PC-9 (cell line): Measurements from ENCODE around the gene TOM1. TPM values are rescaled to one million over a fixed set of nuclear protein-coding genes. Genes with fewer than 3 reads are reported as not detected.

ENCODE experiments used
- Bru-seq: library from RNA; stranded (reverse); fragments of 400-500 nt; gene quantifications from one replicate; lab custom pipeline; 2021; lab: Mats Ljungman, UMichigan
- BruChase-seq, 2 experiments: library from RNA; stranded (reverse); fragments of 400-500 nt; gene quantifications; one replicate each; lab custom pipeline; 2021; lab: Mats Ljungman, UMichigan
- BruUV-seq: library from RNA; stranded (reverse); fragments of 400-500 nt; replicated peaks from 2 replicates; lab custom pipeline; 2021; lab: Mats Ljungman, UMichigan
- CTCF ChIA-PET: fragments of 300-600 bp; sonication (Branson Sonifier 250); formaldehyde crosslinking; loops from one replicate; lab custom pipeline; 2022; ENCODE audit warnings: antibody characterized with exemption; lab: Charles Lee
- POLR2A ChIA-PET: fragments of 300-600 bp; sonication (Branson Sonifier 250); formaldehyde crosslinking; loops from one replicate; lab custom pipeline; 2022; ENCODE audit warnings: antibody characterized with exemption; ENCODE audit not compliant: unreplicated experiment; lab: Charles Lee
- DNase-seq, 2 experiments: peaks; one replicate each; pipeline versions ENCODE4 v3.0.0 to v3.0.0-alpha.2; 2015 to 2022; ENCODE audit warnings: mixed read lengths in 1 of 2
- H2AFZ ChIP-seq: fragments of 200-600 bp; sonication (generic); 2 replicates; pipeline ENCODE4 v1.8.1; 2017; ENCODE audit warnings: antibody characterized with exemption
- H3F3A ChIP-seq: fragments of 200-600 bp; sonication (generic); 2 replicates; pipeline ENCODE4 v1.8.1; 2017; ENCODE audit warnings: antibody characterized with exemption, mild to moderate bottlenecking, low read depth; ENCODE audit not compliant: insufficient read depth
- H3K27ac ChIP-seq: fragments of 200-600 bp; sonication (generic); 2 replicates; pipeline ENCODE4 v1.6.1; 2016; ENCODE audit warnings: mixed run types
- H3K27me3 ChIP-seq: fragments of 200-600 bp; sonication (generic); 2 replicates; pipeline ENCODE4 v1.6.1; 2016; ENCODE audit warnings: low read depth, mixed run types; ENCODE audit not compliant: insufficient read depth
- H3K36me3 ChIP-seq: fragments of 200-600 bp; sonication (generic); 2 replicates; pipeline ENCODE4 v1.6.1; 2016; ENCODE audit warnings: low read depth, mixed run types
- H3K4me1 ChIP-seq: fragments of 200-600 bp; sonication (generic); replicated peaks from 2 replicates; pipeline ENCODE4 v1.6.1; 2016; ENCODE audit warnings: mixed run types; ENCODE audit not compliant: insufficient read depth
- H3K4me2 ChIP-seq: fragments of 200-600 bp; sonication (generic); 2 replicates; pipeline ENCODE4 v1.6.1; 2017; ENCODE audit warnings: mixed run types
- H3K4me3 ChIP-seq: fragments of 200-600 bp; sonication (generic); 2 replicates; pipeline ENCODE4 v1.6.1; 2016; ENCODE audit warnings: mixed run types
- H3K79me2 ChIP-seq: fragments of 200-600 bp; sonication (generic); 2 replicates; pipeline ENCODE4 v1.6.1; 2017; ENCODE audit warnings: low read depth, mixed run types
- H3K9me2 ChIP-seq: fragments of 200-600 bp; sonication (generic); 2 replicates; pipeline ENCODE4 v1.8.1; 2017; ENCODE audit warnings: mild to moderate bottlenecking; ENCODE audit not compliant: insufficient read depth
- H3K9me3 ChIP-seq: fragments of 200-600 bp; sonication (generic); 2 replicates; pipeline ENCODE4 v1.8.1; 2016; ENCODE audit warnings: low read depth; ENCODE audit not compliant: insufficient read depth
- H4K20me1 ChIP-seq: fragments of 200-600 bp; sonication (generic); 2 replicates; pipeline ENCODE4 v1.8.1; 2017; ENCODE audit not compliant: insufficient read depth
- CTCF ChIP-seq: fragments of 200-600 bp; sonication (generic); conservative IDR thresholded peaks from 2 replicates; pipeline ENCODE4 v1.6.1; 2017; ENCODE audit warnings: mixed run types, antibody characterized with exemption, mild to moderate bottlenecking, moderate library complexity
- EZH2 ChIP-seq: fragments of 200-600 bp; sonication (generic); IDR thresholded peaks from 2 replicates; pipeline ENCODE4 v1.8.0; 2017; ENCODE audit warnings: antibody characterized with exemption, low read depth
- intact Hi-C: fragments of 100-400 bp; cut with micrococcal nuclease; formaldehyde crosslinking; loops from one replicate; pipeline ENCODE4 v1.10.0; 2022; ENCODE audit not compliant: unreplicated experiment
- long read RNA-seq: library from polyadenylated mRNA; stranded (forward); transcript quantifications from one replicate; pipeline ENCODE4 v2.0.0, GENCODE V29; 2022
- total RNA-seq: library from RNA; stranded (reverse); gene quantifications from 2 replicates; pipeline ENCODE4 v1.2.3, GENCODE V29; 2021

Gene TOM1
- 43.6 and 45.1 TPM in 2 replicates for total RNA-seq
- Bru-seq, nascent RNA = percentile 63 among the genes with signal in this experiment
- percentile 64 among the genes with signal in this experiment for BruChase-seq, experiment 1, labeled RNA remaining after a 2-hour chase
- percentile 68 among the genes with signal in this experiment for BruChase-seq, experiment 2, labeled RNA remaining after a 6-hour chase
- long read RNA-seq, transcript TOM1-210 (15 exons, 2,389 nt) = major isoform, 74 of 106 reads
- long read RNA-seq, transcript TOM1-204 (15 exons, 2,390 nt) = minor isoform, 13 of 106 reads
- long read RNA-seq, partial matches to known transcripts = 6 of 106 reads
- long read RNA-seq, other reads (novel, unspliced or antisense) = 13 of 106 reads

GRCh38 chr22:35299673-35300499, at the start of gene TOM1:
Gene TOM1, plus strand, starts transcription at chr22:35299894. Its CDS starts 35 bp downstream, at chr22:35299929.
- H3F3A ChIP-seq = peaks cover 65% of the 10 kb centered on the region
- peak within 1 kb of the TSS; percentile 88 for H3K4me2 ChIP-seq
- no TSS peak for BruUV-seq
- peak within 1 kb of the TSS; percentile 80 for H2AFZ ChIP-seq
- H3K36me3 ChIP-seq = 0 out of 2 replicates have a peak, but pooled peaks cover 12% of the 10 kb centered on the region
- peak within 1 kb of the TSS; percentile 91 for H3K27ac ChIP-seq
- TF ChIP-seq CTCF (no peak), EZH2 (no peak)
- no peaks in the 10 kb centered on the region for H4K20me1 ChIP-seq
- intact Hi-C loops = loop anchor here (10.0 kb wide), 1 partner anchor 75 kb away; no protein-coding TSS in a partner anchor
- no peaks in the 10 kb centered on the region for H3K9me3 ChIP-seq
- ChIA-PET POLR2A (interaction anchor here (0.6 to 1.3 kb wide), 5 partner anchors 11 to 729 kb away, joined by 4 to 18 read pairs (median 8); partner anchors contain the start of gene RBFOX2), CTCF (interaction anchor here (0.6 to 0.7 kb wide), 3 partner anchors 38 to 801 kb away, joined by 3 to 4 read pairs (median 3); no protein-coding TSS in a partner anchor)
- no peaks in the 10 kb centered on the region for H3K9me2 ChIP-seq
- H3K79me2 ChIP-seq = peaks cover 30% of the 10 kb centered on the region
- H3K4me3 ChIP-seq = peak within 1 kb of the TSS; percentile 75
- peak; percentile 96 for DNase-seq
- no peaks in the 10 kb centered on the region for H3K27me3 ChIP-seq
- peaks cover 30% of the 10 kb centered on the region for H3K4me1 ChIP-seq

GRCh38 chr22:35250156-35250555, 49.5 kb upstream of the TOM1 start:
- no peaks in the 10 kb centered on the region for H3K9me2 ChIP-seq
- BruUV-seq = no TSS peak
- H3K36me3 ChIP-seq = no peaks in the 10 kb centered on the region
- no peak overlapping the region for H2AFZ ChIP-seq
- TF ChIP-seq EZH2 (no peak), CTCF (no peak)
- H3K4me3 ChIP-seq = no peak overlapping the region
- no peak for DNase-seq
- ChIA-PET POLR2A (no interaction called here), CTCF (no interaction called here)
- intact Hi-C loops = no loop called here
- peaks cover 22% of the 10 kb centered on the region; the same call in 1 of the 2 replicates for H3K27me3 ChIP-seq
- no peak overlapping the region for H3K4me2 ChIP-seq
- no peaks in the 10 kb centered on the region for H3K4me1 ChIP-seq
- no peaks in the 10 kb centered on the region for H3K79me2 ChIP-seq
- H3K27ac ChIP-seq = no peak overlapping the region
- H3F3A ChIP-seq = no peaks in the 10 kb centered on the region
- H4K20me1 ChIP-seq = no peaks in the 10 kb centered on the region
- H3K9me3 ChIP-seq = no peaks in the 10 kb centered on the region

- TF ChIP-seq EZH2 (no peak), CTCF (no peak)
- ChIA-PET CTCF (no interaction called here), POLR2A (no interaction called here)
- no peaks in the 10 kb centered on the region for H3K27me3 ChIP-seq
- H3K4me2 ChIP-seq = no peak overlapping the region
- H3K9me2 ChIP-seq = no peaks in the 10 kb centered on the region
- no peaks in the 10 kb centered on the region for H3K36me3 ChIP-seq
- H3K27ac ChIP-seq = no peak overlapping the region
- H3K4me1 ChIP-seq = peaks cover 8% of the 10 kb centered on the region
- DNase-seq = no peak
- H2AFZ ChIP-seq = no peak overlapping the region
- no peaks in the 10 kb centered on the region for H3K9me3 ChIP-seq
- H3K4me3 ChIP-seq = no peak overlapping the region
- H4K20me1 ChIP-seq = no peaks in the 10 kb centered on the region; the same call in 1 of the 2 replicates
- H3K79me2 ChIP-seq = peaks cover 22% of the 10 kb centered on the region
- intact Hi-C loops = no loop called here
- no TSS peak for BruUV-seq
- no peaks in the 10 kb centered on the region for H3F3A ChIP-seq
These were observed 45.7 kb upstream of the TOM1 start for GRCh38 chr22:35253946-35254345.
